ENCODE data around the gene TUBA4A.
A peak's percentile ranks its signal among the peaks of the same experiment; 100 is the strongest.

TUBA4A gene

GRCh38 chr2:219253753-219254589 lies at the start of gene TUBA4A:
Gene TUBA4A, minus strand, starts transcription at chr2:219253918. Its CDS starts 60 bp downstream, at chr2:219253858.
- Histone ChIP-seq H3K27ac (peak within 1 kb of the TSS; percentile 95), H3K27me3 (no peaks in the 10 kb centered on the region), H3K4me3 (ENCODE audit: low read depth in 1 of 2, low read length in 1 of 2) (peak within 1 kb of the TSS; percentile 96 to 99), H3K4me1 (ENCODE audit: control insufficient read depth in 1 of 2, insufficient read depth in 1 of 2, low read depth in 1 of 2, low read length in 1 of 2) (peaks cover 61 to 62% of the 10 kb centered on the region in 2 experiments), H3K9me3 (no peaks in the 10 kb centered on the region), H3K36me3 (peaks cover 31% of the 10 kb centered on the region)
- peak; percentile 59 for TF ChIP-seq CTCF (IDR thresholded peaks at IDR 0.05)

DNA sequence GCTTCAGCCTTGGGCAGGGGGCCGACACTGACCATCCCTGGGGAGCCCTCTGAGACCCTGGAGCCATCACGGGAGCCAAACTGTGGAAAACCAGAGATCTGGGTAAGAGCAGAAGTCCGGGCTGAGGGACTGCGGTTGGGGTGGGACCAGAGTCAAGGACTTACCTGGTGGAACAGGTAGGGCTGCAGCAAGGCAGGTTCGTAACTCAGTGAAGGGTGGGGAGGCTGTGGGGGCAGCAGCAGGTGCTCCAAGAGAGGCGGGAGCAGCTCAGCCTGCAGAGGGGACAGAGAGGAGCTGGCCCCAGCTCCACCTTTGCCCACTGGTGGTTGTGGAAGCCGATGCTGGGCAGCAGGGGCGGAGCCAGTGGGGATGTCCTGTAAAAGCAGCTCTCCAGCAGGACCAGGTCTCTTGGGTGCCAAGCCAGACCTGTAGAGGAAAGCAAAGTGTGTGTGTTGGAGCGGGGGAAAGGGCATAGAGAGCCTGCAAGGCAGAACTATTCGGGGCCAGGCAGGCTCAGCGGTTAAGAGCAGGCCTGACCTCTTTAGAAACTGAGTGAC lies 48.8 kb upstream of the TUBA4A start:
- H3K9me3 ChIP-seq = no peaks in the 10 kb centered on the region
- H3K4me3 ChIP-seq (ENCODE audit: low read depth in 1 of 2, low read length in 1 of 2) = no peak overlapping the region
- no peak overlapping the region for H3K27ac ChIP-seq
- peaks cover 100% of the 10 kb centered on the region for H3K27me3 ChIP-seq
- no peak for TF ChIP-seq CTCF (IDR thresholded peaks at IDR 0.05)
- H3K4me1 ChIP-seq (ENCODE audit: control insufficient read depth in 1 of 2, insufficient read depth in 1 of 2, low read depth in 1 of 2, low read length in 1 of 2) = peaks cover 0 to 5% of the 10 kb centered on the region in 2 experiments
- H3K36me3 ChIP-seq = no peaks in the 10 kb centered on the region

DNA sequence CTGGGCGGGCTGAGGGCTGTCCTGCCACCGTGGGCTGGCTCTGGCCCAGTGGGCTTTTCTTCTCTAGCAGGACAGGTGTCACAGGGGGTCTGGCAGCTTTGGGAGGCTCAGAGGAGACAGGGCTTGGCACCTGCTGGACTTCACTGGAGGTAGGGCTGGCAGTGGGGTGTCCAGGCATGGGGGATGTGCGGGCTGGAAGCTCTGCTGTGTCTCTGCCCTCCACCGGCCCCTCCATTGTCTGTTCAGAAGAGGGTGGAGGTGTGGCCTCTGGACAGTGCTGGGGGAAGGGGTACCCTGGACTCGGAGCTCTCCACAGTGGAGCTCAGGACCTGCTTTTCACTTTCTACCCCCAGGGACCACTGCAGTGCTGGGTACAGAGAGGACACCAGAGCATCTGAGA lies 46.3 kb upstream of the TUBA4A start:
- H3K36me3 ChIP-seq = no peaks in the 10 kb centered on the region
- H3K4me3 ChIP-seq (ENCODE audit: low read depth in 1 of 2, low read length in 1 of 2) = no peak overlapping the region
- no peak for TF ChIP-seq CTCF (IDR thresholded peaks at IDR 0.05)
- H3K27me3 ChIP-seq = peaks cover 98% of the 10 kb centered on the region
- no peaks in the 10 kb centered on the region for H3K9me3 ChIP-seq
- H3K4me1 ChIP-seq (ENCODE audit: control insufficient read depth in 1 of 2, insufficient read depth in 1 of 2, low read depth in 1 of 2, low read length in 1 of 2) = peaks cover 2 to 8% of the 10 kb centered on the region in 2 experiments
- H3K27ac ChIP-seq = no peak overlapping the region

DNA sequence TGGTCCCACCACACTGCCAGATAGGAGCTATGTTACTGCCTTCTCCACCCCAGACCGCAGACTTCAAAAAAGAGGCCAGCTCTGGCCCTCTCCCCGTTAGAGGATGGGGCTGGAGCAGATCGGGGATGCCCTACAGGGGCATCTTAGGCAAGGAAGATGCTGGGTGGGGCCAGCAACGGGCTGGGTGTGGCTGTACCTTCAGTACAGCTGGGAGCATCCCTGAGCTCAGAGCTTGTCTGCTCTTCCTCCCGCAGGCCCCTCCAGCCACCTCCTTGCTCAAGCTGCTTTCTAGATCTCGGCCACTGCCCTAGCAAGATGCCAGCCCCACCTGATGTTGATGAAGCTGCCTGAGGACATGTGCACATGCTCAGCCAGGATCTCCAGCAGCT lies 45.6 kb upstream of the TUBA4A start:
- no peak for TF ChIP-seq CTCF (IDR thresholded peaks at IDR 0.05)
- H3K27me3 ChIP-seq = peaks cover 96% of the 10 kb centered on the region
- H3K4me1 ChIP-seq (ENCODE audit: control insufficient read depth in 1 of 2, insufficient read depth in 1 of 2, low read depth in 1 of 2, low read length in 1 of 2) = peaks cover 7 to 14% of the 10 kb centered on the region in 2 experiments
- no peak overlapping the region for H3K27ac ChIP-seq
- no peaks in the 10 kb centered on the region for H3K36me3 ChIP-seq
- no peak overlapping the region for H3K4me3 ChIP-seq (ENCODE audit: low read depth in 1 of 2, low read length in 1 of 2)
- H3K9me3 ChIP-seq = no peaks in the 10 kb centered on the region

DNA sequence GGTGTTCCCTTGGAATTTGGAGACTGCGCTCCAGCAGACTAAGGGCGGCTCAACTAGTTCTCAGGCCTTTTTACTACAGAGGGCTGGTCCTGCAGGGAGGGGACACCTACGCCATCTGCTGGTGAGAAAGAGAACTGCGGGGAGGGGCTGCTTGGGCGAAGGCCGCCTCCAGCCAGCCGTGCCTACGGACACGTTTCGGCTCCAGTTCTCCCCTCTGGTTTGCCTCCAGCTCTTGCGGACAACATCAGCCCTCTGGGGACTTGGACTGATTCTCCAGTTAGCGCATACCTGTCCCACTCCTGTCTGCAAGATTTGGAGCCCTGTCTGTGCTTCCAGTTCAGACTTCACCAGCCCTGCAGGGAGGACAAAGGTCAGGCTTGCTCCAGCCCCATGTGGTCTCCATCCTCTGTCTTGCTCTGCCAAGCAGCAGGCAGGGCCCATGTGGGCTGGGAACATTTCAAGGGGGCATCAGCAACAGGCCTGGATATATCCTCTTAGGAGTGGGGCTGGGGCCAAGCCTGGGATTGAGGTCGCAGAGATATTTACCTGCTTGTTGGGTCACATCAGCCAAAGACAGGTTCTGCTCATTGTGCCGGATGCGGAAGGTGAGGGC lies 45.1 kb upstream of the TUBA4A start:
- Histone ChIP-seq H3K4me1 (ENCODE audit: control insufficient read depth in 1 of 2, insufficient read depth in 1 of 2, low read depth in 1 of 2, low read length in 1 of 2) (peaks cover 11 to 16% of the 10 kb centered on the region in 2 experiments), H3K9me3 (no peaks in the 10 kb centered on the region), H3K27ac (no peak overlapping the region), H3K27me3 (peaks cover 96% of the 10 kb centered on the region), H3K36me3 (no peaks in the 10 kb centered on the region), H3K4me3 (ENCODE audit: low read depth in 1 of 2, low read length in 1 of 2) (no peak overlapping the region)
- TF ChIP-seq CTCF (IDR thresholded peaks at IDR 0.05) = peak; percentile 97
